ENCODE measurements around the gene ZNF76. TPM values are rescaled to one million over a fixed set of nuclear protein-coding genes. Genes with fewer than 3 reads are reported as not detected.
"Not testable (repeated sequence)": the region's sequence is repeated elsewhere in the genome, so short reads cannot be mapped to it uniquely, and the experiment has no call there.

The ZNF76 gene
- total and polyA plus RNA-seq, 9 of the 15 experiments (the other 6 are each of a cell fraction or from before 2014, with no cell fraction given), result 1.2 to 17.8 (median 10.7) TPM

DNA sequence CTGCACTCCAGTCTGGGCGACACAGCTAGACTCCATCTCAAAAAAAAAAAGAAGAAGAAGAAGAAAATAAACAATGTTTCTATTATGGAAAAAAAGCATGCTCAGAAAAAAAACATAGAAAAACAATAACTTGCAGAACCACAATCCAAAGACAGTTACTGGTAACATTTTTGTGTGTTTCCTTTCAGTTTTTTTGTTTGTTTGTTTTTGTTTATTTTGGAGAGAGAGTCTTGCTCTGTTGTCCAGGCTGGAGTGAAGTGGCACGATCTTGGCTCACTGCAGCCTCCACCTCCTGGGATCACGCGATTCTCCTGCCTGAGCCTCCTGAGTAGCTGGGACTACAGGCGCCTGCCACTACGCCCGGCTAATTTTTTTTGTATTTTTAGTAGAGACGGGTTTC is 69.4 kb downstream of the ZNF76 start:
- H4K20me1 ChIP-seq (replicated peaks; ENCODE audit: control insufficient read depth, insufficient read depth, low read length); DNase-seq (ENCODE audit: extremely low read depth in 1 of 4, low spot score in 3 of 4); H3K4me3 ChIP-seq; H3K79me2 ChIP-seq (ENCODE audit: control insufficient read depth, insufficient read depth, low read length); H3K36me3 ChIP-seq (ENCODE audit: control insufficient read depth, insufficient read depth, low read length); intact Hi-C loops (cut with micrococcal nuclease); H3K9ac ChIP-seq (ENCODE audit: insufficient read depth in 1 of 2, low read depth in 2 of 2, low read length in 2 of 2); H3K9me1 ChIP-seq (ENCODE audit: control insufficient read depth, insufficient read depth, low read length); H3K27me3 ChIP-seq (ENCODE audit: control insufficient read depth in 2 of 2, insufficient read depth in 2 of 2, low read length in 2 of 2); H3K4me1 ChIP-seq (replicated peaks in 1 of 2; ENCODE audit: control insufficient read depth in 2 of 2, insufficient read depth in 2 of 2, low read length in 2 of 2); H2AFZ ChIP-seq (ENCODE audit: low read depth, low read length); BruUV-seq (replicated peaks); FAIRE-seq; in situ Hi-C loops (cut with MboI); H3K4me2 ChIP-seq (ENCODE audit: insufficient read depth, low read length); H3K9me3 ChIP-seq (replicated peaks; ENCODE audit: control insufficient read depth, insufficient read depth, low read depth, low read length); H3K27ac ChIP-seq (ENCODE audit: extremely low read depth, low read depth, low read length); ATAC-seq: not testable (repeated sequence)
- ChIA-PET POLR2A (interaction anchor here (1.9 kb wide), 1 partner anchor 9 kb away, joined by 9 read pairs; no protein-coding TSS in a partner anchor), CTCF (ENCODE audit: low intra/inter-chr PET ratio) (interaction anchor here (2.9 kb wide), 1 partner anchor 31 kb away, joined by 16 read pairs; the partner anchor contains the start of gene DEF6)
- 51% methylated on average over 8 of the region's 8 CpGs for WGBS (ENCODE audit: insufficient coverage, low coverage, missing lambda C conversion rate)
- TF ChIP-seq ZNF121 (CRISPR knock-in tag; conservative IDR thresholded peaks at IDR 0.05), result peak; percentile 82

DNA sequence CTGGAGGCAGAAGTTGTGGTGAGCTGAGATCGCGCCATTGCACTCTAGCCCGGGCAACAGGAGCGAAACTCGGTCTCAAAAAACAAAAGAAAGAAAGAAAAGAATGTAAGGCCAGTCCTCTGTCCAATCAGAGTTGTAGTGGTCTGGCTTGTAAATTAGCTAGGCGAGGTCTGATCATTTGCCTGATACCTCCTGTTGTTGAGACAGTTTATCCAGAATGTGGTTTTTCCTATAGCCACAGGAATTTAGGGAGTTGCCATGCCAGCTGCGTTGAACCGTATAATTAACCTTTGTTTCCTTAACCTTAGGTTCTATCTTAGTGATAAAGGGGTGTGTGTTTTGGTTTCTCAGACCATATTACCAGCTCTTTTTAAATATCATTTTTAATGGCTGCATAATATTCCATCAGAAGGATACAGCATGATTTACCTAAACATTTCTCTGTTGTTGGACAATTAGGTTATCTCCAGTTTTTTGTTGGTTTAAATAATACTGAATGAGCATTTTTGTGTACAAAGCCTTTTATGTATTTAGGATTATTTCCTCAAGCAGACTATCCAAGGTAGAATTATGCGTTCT is 71.1 kb downstream of the ZNF76 start:
- Histone ChIP-seq H3K4me1 (replicated peaks in 1 of 2; ENCODE audit: control insufficient read depth in 2 of 2, insufficient read depth in 2 of 2, low read length in 2 of 2) (peaks cover 0 to 3% of the 10 kb centered on the region in 2 experiments; a peak in 1 of 5 replicates), H3K27me3 (ENCODE audit: control insufficient read depth in 2 of 2, insufficient read depth in 2 of 2, low read length in 2 of 2) (peaks cover 2 to 10% of the 10 kb centered on the region in 2 experiments; a peak in 3 of 5 replicates), H3K9me3 (replicated peaks; ENCODE audit: control insufficient read depth, insufficient read depth, low read depth, low read length) (0 out of 2 replicates have a peak, but pooled peaks cover 4% of the 10 kb centered on the region), H3K4me3 (no peak overlapping the region), H3K9me1 (ENCODE audit: control insufficient read depth, insufficient read depth, low read length) (no peaks in the 10 kb centered on the region), H3K36me3 (ENCODE audit: control insufficient read depth, insufficient read depth, low read length) (no peaks in the 10 kb centered on the region), H2AFZ (ENCODE audit: low read depth, low read length) (no peak overlapping the region), H3K27ac (ENCODE audit: extremely low read depth, low read depth, low read length) (no peak overlapping the region), H3K9ac (ENCODE audit: insufficient read depth in 1 of 2, low read depth in 2 of 2, low read length in 2 of 2) (no peak overlapping the region), H3K4me2 (ENCODE audit: insufficient read depth, low read length) (no peak overlapping the region), H4K20me1 (replicated peaks; ENCODE audit: control insufficient read depth, insufficient read depth, low read length) (no peaks in the 10 kb centered on the region), H3K79me2 (ENCODE audit: control insufficient read depth, insufficient read depth, low read length) (no peaks in the 10 kb centered on the region)
- CTCF ChIA-PET (ENCODE audit: low intra/inter-chr PET ratio), result no interaction called here
- no peak for DNase-seq (ENCODE audit: extremely low read depth in 1 of 4, low spot score in 3 of 4)
- intact Hi-C loops (cut with micrococcal nuclease), result no loop called here
- in situ Hi-C loops (cut with MboI), result no loop called here
- no peak for ATAC-seq
- 60% methylated on average over 9 of the region's 9 CpGs for WGBS (ENCODE audit: insufficient coverage, low coverage, missing lambda C conversion rate)
- no peak for FAIRE-seq
- no TSS peak for BruUV-seq (replicated peaks)
- POLR2A ChIA-PET, result interaction anchor here (1.2 to 1.9 kb wide), 2 partner anchors 11 to 91 kb away, joined by 3 to 9 read pairs; no protein-coding TSS in a partner anchor
- TF ChIP-seq ZNF717 (CRISPR knock-in tag; IDR thresholded peaks at IDR 0.05) (no peak), ZBED1 (IDR thresholded peaks at IDR 0.05) (no peak), BCOR (IDR thresholded peaks at IDR 0.05) (peak; percentile 62), TRIM24 (IDR thresholded peaks at IDR 0.05) (no peak), FOXA3 (CRISPR knock-in tag; conservative IDR thresholded peaks at IDR 0.05 in 1 of 2, IDR thresholded peaks at IDR 0.05 in 1 of 2) (no peak), RB1 (IDR thresholded peaks at IDR 0.05; ENCODE audit: low read depth) (no peak), SOX6 (IDR thresholded peaks at IDR 0.05) (0 out of 2 replicates have a peak, but pooled peaks have one; percentile 8), HDAC3 (IDR thresholded peaks at IDR 0.05; ENCODE audit: borderline replicate concordance, partially characterized antibody) (no peak), PTBP1 (IDR thresholded peaks at IDR 0.05; ENCODE audit: low read depth, low read length) (no peak), ZNF146 (CRISPR knock-in tag; IDR thresholded peaks at IDR 0.05; ENCODE audit: unreplicated experiment) (peak; percentile 96), ZNF316 (IDR thresholded peaks at IDR 0.05) (no peak), ADNP (tag; IDR thresholded peaks at IDR 0.05) (0 out of 2 replicates have a peak, but pooled peaks have one; percentile 20), TEAD1 (CRISPR knock-in tag; IDR thresholded peaks at IDR 0.05) (0 out of 4 replicates have a peak, but pooled peaks of 1 of the 2 experiments have one; percentile 43), NR3C1 (CRISPR knock-in tag; IDR thresholded peaks at IDR 0.05) (no peak), CC2D1A (IDR thresholded peaks at IDR 0.05) (no peak), ZNF431 (CRISPR knock-in tag; IDR thresholded peaks at IDR 0.05) (no peak), ILF3 (IDR thresholded peaks at IDR 0.05; ENCODE audit: borderline replicate concordance) (no peak), DPF2 (IDR thresholded peaks at IDR 0.05) (no peak), RBM25 (IDR thresholded peaks at IDR 0.05; ENCODE audit: low read depth, low read length, severe bottlenecking) (peak; percentile 91), CTBP1 (IDR thresholded peaks at IDR 0.05; ENCODE audit: borderline replicate concordance) (no peak)

Measured in K562 (cell line).